Right cardiac atrium (tissue), 5 donors: ENCODE data around the gene JPH4. TPM values are rescaled to one million over a fixed set of nuclear protein-coding genes. Genes with fewer than 3 reads are reported as not detected.

Source experiments
- ATAC-seq, 2 donors: fragments of 200-7000 bp; cut with Tn5 transposase; one replicate each; pipeline versions ENCODE4 v1.8.0 to v1.9.1; 2020; ENCODE audit warnings: moderate library complexity in 2 of 2, mild to moderate bottlenecking in 1 of 2
- DNase-seq, 3 donors: peaks; one replicate each; pipeline ENCODE4 v3.0.0-alpha.2; 2020
- H3K27ac ChIP-seq: one replicate; pipeline ENCODE4 v1.5.1; 2013; ENCODE audit warnings: mild to moderate bottlenecking, low read length, control low read depth, moderate library complexity
- H3K27me3 ChIP-seq: one replicate; pipeline ENCODE4 v1.6.1; 2013; ENCODE audit not compliant: control insufficient read depth, insufficient read depth
- H3K4me1 ChIP-seq: one replicate; pipeline ENCODE4 v1.6.1; 2013; ENCODE audit warnings: low read length; ENCODE audit not compliant: control insufficient read depth, insufficient read depth
- H3K4me3 ChIP-seq: one replicate; pipeline ENCODE4 v1.5.1; 2013; ENCODE audit warnings: low read length, control low read depth
- H3K9me3 ChIP-seq: one replicate; pipeline ENCODE4 v1.6.1; 2013; ENCODE audit warnings: low read length; ENCODE audit not compliant: control insufficient read depth
- WGBS: extraction: QIAGEN DNeasy Blood & Tissue Kit; methylation state at CpG from one replicate; pipeline ENCODE4 v1.1.7; 2013; 5-methylcytosine and 5-hydroxymethylcytosine counted together
- intact Hi-C, 4 donors: fragments of 100-400 bp; cut with DNase I; formaldehyde crosslinking; loops; one replicate each; pipeline versions ENCODE4 v1.11.0 to v1.14.0; 2022 to 2023
- polyA plus RNA-seq: library from polyadenylated mRNA; stranded (reverse); fragments of 200-250 nt; gene quantifications from one replicate; pipeline ENCODE4 v1.2.3, GENCODE V29; 2013
- total RNA-seq, 4 donors: library from RNA; stranded (reverse); fragmentation: NEBNext Ultra II Directional; extraction: Animal tissue kit (Norgen Biotek cat#: 25700); gene quantifications; one replicate each; pipeline ENCODE4 v1.2.1, GENCODE V29; 2021
- donor health status: healthy with polysubstance abuse.
- donor health status: DM: no; HTN: yes; CAD: no.
- donor health status: DM: no; HTN: no; CAD: no.
- donor health status: DM: no; HTN: yes; CAD: no; lungs with severe emphysema.
- donor health status: DM: yes; HTN: yes; CAD: no.

The JPH4 gene
- total and polyA plus RNA-seq, 5 donors, result 0.11 to 0.38 (median 0.23) TPM

GRCh38 chr14:23551266-23552028 lies 27.1 kb downstream of the JPH4 start, which contains the start of gene ZFHX2:
TSS of gene ZFHX2 (minus strand) at chr14:23551765. CDS start at chr14:23535325, 16,440 bp downstream.
- H3K4me3 ChIP-seq, result peak within 1 kb of the TSS; percentile 54
- peak within 1 kb of the TSS; percentile 66 for H3K27ac ChIP-seq
- peak; percentile 78 to 92 (median 90) for DNase-seq
- intact Hi-C loops, result no loop called here
- H3K27me3 ChIP-seq, result no peaks in the 10 kb centered on the region
- peaks cover 3% of the 10 kb centered on the region for H3K4me1 ChIP-seq
- under 1% methylated on average over 49 of the region's 49 CpGs for WGBS
- H3K9me3 ChIP-seq, result no peaks in the 10 kb centered on the region
- peak; percentile 80 to 81 for ATAC-seq

- WGBS, result under 1% methylated on average over 37 of the region's 37 CpGs
- peak in 1 of 3 donors; percentile 73 for DNase-seq
- intact Hi-C loops, result no loop called here
- H3K27me3 ChIP-seq, result no peaks in the 10 kb centered on the region
- peak; percentile 27 to 29 for ATAC-seq
- no peak overlapping the region for H3K27ac ChIP-seq
- H3K9me3 ChIP-seq, result no peaks in the 10 kb centered on the region
- peak overlapping the region; percentile 54 for H3K4me3 ChIP-seq
- peaks cover 5% of the 10 kb centered on the region for H3K4me1 ChIP-seq
Measured at GRCh38 chr14:23550812-23551265, 27.8 kb downstream of the JPH4 start.

GRCh38 chr14:23550131-23550811 lies 28.3 kb downstream of the JPH4 start:
- H3K27ac ChIP-seq, result no peak overlapping the region
- H3K27me3 ChIP-seq, result no peaks in the 10 kb centered on the region
- WGBS, result 39% methylated on average over 12 of the region's 12 CpGs
- no peaks in the 10 kb centered on the region for H3K9me3 ChIP-seq
- DNase-seq (no peak), ATAC-seq (peak in 1 of 2 donors; percentile 6)
- peaks cover 11% of the 10 kb centered on the region for H3K4me1 ChIP-seq
- intact Hi-C loops, result no loop called here
- peak overlapping the region; percentile 54 for H3K4me3 ChIP-seq

- DNase-seq (no peak), ATAC-seq (no peak)
- intact Hi-C loops, result loop anchor here in 1 of 4 donors (10.0 kb wide), 1 partner anchor 224 kb away; the partner anchor contains the start of gene PABPN1
- 52% methylated on average over 18 of the region's 18 CpGs for WGBS
- Histone ChIP-seq H3K9me3 (no peaks in the 10 kb centered on the region), H3K4me1 (peaks cover 13% of the 10 kb centered on the region), H3K4me3 (no peak overlapping the region), H3K27ac (no peak overlapping the region), H3K27me3 (no peaks in the 10 kb centered on the region)
Measured at GRCh38 chr14:23548351-23549318, 30.0 kb downstream of the JPH4 start.

GRCh38 chr14:23547924-23548323 lies 30.7 kb downstream of the JPH4 start:
- WGBS, result 73% methylated on average over 2 of the region's 2 CpGs
- intact Hi-C loops, result loop anchor here in 1 of 4 donors (10.0 kb wide), 1 partner anchor 223 kb away; the partner anchor contains the start of gene PABPN1
- no peak for DNase-seq

GRCh38 chr14:23546450-23547035 lies 32.0 kb downstream of the JPH4 start:
- peaks cover 13% of the 10 kb centered on the region for H3K4me1 ChIP-seq
- 71% methylated on average over 10 of the region's 10 CpGs for WGBS
- no peak overlapping the region for H3K4me3 ChIP-seq
- no peak for DNase-seq
- H3K9me3 ChIP-seq, result no peaks in the 10 kb centered on the region
- ATAC-seq, result no peak
- no peak overlapping the region for H3K27ac ChIP-seq
- intact Hi-C loops, result loop anchor here in 1 of 4 donors (10.0 kb wide), 1 partner anchor 222 kb away; the partner anchor contains the start of gene PABPN1
- no peaks in the 10 kb centered on the region for H3K27me3 ChIP-seq

More at GRCh38 chr14:23547924-23548323, 30.7 kb downstream of the JPH4 start:
- Histone ChIP-seq H3K27me3 (no peaks in the 10 kb centered on the region), H3K9me3 (no peaks in the 10 kb centered on the region), H3K27ac (no peak overlapping the region), H3K4me3 (no peak overlapping the region), H3K4me1 (peaks cover 13% of the 10 kb centered on the region)
- ATAC-seq, result no peak

- WGBS, result 74% methylated on average over 4 of the region's 4 CpGs
- ATAC-seq, result no peak
Measured at GRCh38 chr14:23545740-23546365, 32.7 kb downstream of the JPH4 start.

GRCh38 chr14:23544511-23545447 lies 33.8 kb downstream of the JPH4 start:
- intact Hi-C loops, result loop anchor here in 1 of 4 donors (10.0 kb wide), 1 partner anchor 220 kb away; the partner anchor contains the start of gene PABPN1
- no peak overlapping the region for H3K4me3 ChIP-seq
- ATAC-seq, result peak; percentile 78 to 91
- H3K4me1 ChIP-seq, result peaks cover 10% of the 10 kb centered on the region
- H3K27ac ChIP-seq, result peak overlapping the region; percentile 70
- no peaks in the 10 kb centered on the region for H3K27me3 ChIP-seq
- WGBS, result 41% methylated on average over 25 of the region's 25 CpGs
- H3K9me3 ChIP-seq, result no peaks in the 10 kb centered on the region
- DNase-seq, result peak; percentile 59 to 82 (median 81)

More at GRCh38 chr14:23545740-23546365, 32.7 kb downstream of the JPH4 start:
- no peak overlapping the region for H3K4me3 ChIP-seq
- intact Hi-C loops, result loop anchor here in 1 of 4 donors (10.0 kb wide), 1 partner anchor 221 kb away; the partner anchor contains the start of gene PABPN1
- H3K27me3 ChIP-seq, result no peaks in the 10 kb centered on the region
- peaks cover 13% of the 10 kb centered on the region for H3K4me1 ChIP-seq
- peak overlapping the region; percentile 70 for H3K27ac ChIP-seq
- H3K9me3 ChIP-seq, result no peaks in the 10 kb centered on the region
- no peak for DNase-seq

GRCh38 chr14:23543403-23543802 lies 35.2 kb downstream of the JPH4 start:
- WGBS, result 93% methylated on average over 5 of the region's 5 CpGs
- Histone ChIP-seq H3K9me3 (no peaks in the 10 kb centered on the region), H3K4me3 (no peak overlapping the region), H3K27me3 (no peaks in the 10 kb centered on the region), H3K27ac (no peak overlapping the region), H3K4me1 (peaks cover 10% of the 10 kb centered on the region)
- intact Hi-C loops, result loop anchor here in 1 of 4 donors (10.0 kb wide), 1 partner anchor 219 kb away; the partner anchor contains the start of gene PABPN1
- no peak for ATAC-seq
- no peak for DNase-seq
